Stimulated activated CD4-positive, alpha-beta T cell treated with anti-CD3 and anti-CD28 coated beads, Interleukin-4, amount 100 ng/mL, for 1 hour (primary cell): ENCODE results near the gene GRIN3B.
A peak's percentile ranks its signal among the peaks of the same experiment; 100 is the strongest.

Source experiments
- DNase-seq: peaks from one replicate; pipeline ENCODE4 v3.0.0-alpha.2; 2020

Gene GRIN3B

DNA sequence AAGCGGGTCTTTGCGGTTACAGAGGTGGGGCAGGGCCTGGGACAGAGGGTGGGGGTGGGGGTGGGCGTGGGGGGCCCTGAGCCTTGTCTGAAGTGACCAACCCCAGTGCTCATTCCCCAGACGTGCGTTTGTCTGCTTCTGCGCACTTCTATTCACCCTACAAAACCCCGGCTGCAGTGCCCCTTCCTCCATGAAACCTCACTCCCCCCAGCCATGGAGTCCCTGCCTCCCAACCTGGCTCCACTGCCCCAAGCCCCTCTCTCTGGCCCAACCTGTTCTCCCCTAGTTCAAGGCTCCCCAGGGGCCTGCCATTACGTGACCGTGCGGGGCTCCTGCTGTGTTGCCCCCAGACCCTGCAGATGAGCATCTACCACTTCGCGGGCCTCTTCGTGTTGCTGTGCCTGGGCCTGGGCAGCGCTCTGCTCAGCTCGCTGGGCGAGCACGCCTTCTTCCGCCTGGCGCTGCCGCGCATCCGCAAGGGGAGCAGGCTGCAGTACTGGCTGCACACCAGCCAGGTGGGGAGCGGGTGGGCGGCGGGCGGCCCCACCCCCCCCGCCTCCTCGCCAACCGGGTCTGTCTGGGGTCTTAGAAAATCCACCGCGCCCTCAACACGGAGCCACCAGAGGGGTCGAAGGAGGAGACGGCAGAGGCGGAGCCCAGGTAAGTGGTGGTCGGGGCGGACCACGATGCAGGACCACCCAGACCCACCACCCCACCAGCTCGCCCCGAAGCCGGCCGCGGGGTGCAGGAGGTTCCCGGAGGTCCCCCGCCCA lies 8.2 kb downstream of the GRIN3B start:
- no peak for DNase-seq

DNA sequence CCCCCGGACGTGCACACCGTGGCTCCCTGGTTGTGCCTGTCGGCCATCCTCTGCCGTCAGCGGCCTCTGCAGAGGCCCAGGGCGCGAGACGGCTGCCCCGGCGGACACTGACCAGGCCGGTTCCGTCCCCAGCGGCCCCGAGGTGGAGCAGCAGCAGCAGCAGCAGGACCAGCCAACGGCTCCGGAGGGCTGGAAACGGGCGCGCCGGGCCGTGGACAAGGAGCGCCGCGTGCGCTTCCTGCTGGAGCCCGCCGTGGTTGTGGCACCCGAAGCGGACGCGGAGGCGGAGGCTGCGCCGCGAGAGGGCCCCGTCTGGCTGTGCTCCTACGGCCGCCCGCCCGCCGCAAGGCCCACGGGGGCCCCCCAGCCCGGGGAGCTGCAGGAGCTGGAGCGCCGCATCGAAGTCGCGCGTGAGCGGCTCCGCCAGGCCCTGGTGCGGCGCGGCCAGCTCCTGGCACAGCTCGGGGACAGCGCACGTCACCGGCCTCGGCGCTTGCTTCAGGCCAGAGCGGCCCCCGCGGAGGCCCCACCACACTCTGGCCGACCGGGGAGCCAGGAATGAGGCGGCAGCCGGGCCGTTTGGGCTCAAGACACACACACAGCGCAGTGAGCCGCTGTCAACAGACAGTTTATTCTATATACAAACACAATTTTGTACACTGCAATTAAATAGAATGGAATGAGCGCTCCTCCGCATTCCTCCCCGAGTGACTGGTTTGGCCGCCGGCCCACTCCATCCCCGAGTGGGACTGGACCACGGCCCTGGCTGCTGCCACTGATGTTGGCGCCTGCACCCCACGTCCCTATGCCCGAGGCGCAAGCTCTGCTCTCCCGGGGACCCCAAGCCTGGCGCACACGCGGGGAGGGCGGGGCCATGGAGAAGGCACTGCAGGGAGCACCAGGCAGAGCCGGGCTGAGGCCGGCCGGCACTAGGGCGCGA lies 9.1 kb downstream of the GRIN3B start:
- DNase-seq: no peak

DNA sequence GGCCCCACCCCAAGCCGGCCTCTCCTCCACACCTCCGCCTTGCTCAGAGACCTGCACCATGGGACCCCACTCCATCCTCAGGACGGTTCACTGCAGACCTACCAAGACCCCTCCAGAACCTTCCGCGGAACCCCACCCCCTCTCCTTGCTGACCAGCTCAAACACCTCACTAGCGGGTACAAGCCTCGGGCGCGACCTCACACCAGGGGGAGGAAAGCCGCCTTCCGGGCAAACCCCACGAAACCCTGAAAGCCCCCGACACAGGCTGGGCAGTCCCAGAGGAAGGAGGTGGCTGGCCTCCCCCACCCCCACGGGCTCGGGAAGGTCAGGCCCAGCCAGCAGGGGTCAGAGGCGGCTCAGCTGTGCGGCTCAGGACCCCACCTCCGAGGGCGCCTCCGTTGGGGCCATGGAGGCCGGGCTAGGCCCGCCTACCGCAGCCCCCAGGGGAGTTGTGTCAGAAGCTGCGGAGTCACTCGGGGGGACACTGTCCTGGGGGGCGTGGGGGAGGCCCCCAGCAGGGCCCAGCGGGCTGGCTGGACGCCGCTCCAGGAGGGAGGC lies 9.8 kb downstream of the GRIN3B start:
- DNase-seq: no peak

DNA sequence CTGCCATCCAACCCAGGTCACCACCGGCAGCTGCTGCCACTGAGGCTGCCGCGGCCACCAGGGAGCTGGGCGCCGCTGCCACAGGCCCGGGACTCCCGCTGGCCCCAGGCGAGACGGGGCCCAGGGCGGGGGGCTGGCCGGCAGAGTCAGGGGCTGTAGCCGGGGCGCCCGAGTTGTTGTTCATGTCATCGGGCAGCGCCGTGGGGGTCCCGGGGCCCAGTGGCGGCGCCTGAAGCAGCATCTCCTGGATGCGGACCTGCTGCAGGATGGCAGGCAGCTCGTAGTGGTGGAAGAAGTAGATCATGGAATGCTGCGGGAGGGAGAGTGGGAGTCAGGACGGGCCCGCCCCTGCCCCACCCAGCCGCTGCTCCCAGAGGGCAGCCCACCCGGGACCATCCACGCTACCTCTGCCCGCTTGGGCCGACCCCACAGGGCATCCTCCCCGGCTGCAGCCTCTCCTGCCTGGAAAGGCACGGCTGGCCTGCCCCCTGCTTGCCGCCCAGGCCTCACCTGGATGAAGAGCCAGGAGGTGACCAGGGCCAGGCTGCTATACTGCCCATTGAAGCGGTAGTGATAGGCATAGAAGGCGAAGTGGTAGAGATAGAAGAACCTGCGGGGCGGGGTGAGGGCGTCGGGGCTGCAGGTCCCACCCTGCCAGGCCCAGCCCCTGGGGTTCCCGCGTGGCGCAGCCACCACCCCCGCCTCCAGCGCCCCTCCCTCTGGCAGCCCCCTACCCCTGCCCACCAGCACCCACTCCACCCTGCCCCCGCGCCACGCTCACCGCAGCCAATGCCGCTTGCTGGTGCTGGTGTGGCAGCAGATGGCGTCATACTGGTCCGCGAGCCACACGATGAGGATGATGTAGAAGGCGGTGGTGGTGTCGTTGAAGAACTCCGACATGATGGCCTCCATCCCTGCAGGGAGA lies 10.6 kb downstream of the GRIN3B start:
- DNase-seq: no peak

DNA sequence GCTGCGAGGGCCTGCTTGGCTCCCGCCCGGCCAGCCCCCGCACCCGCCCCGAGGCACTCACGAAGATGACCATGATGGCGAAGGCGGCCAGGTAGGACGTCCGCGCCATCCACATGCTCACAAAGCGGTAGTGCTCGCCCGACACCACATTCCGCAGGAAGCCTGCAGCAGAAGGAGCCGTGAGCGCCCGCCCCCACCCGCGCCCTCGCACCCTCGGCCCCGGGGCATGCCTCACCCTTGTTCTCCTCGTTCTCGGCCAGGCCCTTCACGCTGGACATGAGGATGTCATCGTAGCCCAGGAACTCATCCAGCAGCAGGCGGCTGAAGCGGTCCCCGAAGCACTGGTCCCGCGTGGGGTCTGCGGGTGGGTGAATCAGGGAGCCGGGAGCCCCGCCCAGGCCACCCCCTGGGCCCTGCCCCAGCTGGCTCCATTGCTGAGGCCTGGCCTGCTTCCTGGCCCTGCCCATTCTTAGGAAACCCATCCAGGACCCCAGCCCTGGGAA lies 11.7 kb downstream of the GRIN3B start:
- DNase-seq: no peak

DNA sequence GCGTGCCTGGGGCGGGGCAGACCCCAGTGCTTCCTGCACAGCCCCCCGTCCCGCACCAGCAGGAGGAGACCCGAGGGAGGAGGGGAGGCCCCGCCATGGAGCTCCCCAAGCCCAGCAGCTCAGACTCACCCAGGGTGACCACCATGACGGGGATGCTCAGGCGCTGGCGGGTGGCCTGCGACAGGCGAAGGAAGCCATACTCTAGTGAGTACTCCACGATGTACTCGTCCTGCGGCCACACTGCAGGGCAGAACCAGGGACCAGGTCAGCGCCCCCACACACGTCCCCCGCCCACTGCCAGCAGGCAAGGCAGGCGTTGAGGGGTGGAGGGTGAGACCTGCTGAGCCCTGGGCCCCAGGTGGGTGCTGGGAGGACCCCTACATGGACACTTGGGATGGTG lies 12.1 kb downstream of the GRIN3B start:
- no peak for DNase-seq

DNA sequence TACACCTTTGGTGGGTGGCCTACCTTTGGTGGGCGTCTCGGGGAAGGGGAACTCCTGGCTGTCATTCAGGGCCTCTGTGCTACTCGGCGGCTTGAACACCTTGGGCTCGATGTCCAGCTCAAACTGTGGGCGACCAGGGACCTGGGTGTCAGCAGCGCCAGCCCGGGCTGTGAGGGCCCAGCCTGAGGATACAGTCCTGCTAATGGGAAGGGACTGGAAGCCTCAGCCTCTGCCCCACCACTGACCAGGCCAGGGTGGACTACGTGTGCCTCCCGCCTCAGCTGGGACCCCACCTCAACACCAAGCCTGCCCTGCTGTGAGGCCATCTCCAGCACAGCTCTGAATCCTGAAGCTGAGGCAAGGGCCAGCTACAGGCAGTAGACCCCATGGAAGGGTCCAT lies 13.0 kb downstream of the GRIN3B start:
- DNase-seq: no peak

DNA sequence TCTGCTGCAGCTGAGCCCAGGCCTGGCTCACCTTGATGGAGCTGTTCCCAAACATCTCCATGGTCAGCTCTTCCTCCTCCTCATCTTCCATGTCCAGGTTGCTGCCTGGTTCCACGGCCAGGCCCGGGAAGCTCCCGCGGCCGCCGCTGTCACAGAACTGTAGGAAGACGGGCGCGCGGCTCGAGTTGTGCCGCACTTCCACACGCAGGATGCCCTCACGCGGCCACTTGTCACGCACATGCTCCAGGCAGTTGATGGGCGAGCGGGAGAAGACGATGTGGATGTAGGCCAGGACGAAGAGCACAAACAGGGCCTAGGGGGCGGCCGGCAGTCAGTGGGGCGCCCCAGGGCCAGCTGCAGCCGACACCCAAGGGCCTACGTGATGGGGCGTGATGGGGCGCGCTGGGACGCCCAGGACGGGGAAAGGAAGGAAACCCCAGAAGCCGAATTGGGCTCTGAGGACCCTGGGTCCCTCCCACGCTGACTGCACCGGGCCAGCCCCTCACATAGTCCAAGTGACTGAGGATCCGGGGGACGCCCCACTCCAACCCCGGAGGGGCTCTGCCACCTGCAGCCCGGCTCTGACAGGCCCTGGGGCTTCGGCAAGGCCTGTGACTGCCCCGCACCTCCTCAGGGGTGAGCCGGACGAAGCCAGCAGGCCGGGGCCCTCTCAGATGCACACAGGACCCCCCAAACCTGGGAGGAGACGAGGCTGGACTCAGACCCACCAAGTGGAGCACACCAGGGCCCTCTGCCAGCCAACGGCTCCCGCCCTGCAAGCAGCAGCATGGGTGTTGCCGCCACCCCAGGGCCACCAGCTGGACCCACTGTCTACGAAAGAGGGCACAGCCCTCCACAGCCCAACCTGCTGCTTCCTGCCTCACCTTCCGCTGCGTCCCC lies 14.2 kb downstream of the GRIN3B start:
- no peak for DNase-seq

DNA sequence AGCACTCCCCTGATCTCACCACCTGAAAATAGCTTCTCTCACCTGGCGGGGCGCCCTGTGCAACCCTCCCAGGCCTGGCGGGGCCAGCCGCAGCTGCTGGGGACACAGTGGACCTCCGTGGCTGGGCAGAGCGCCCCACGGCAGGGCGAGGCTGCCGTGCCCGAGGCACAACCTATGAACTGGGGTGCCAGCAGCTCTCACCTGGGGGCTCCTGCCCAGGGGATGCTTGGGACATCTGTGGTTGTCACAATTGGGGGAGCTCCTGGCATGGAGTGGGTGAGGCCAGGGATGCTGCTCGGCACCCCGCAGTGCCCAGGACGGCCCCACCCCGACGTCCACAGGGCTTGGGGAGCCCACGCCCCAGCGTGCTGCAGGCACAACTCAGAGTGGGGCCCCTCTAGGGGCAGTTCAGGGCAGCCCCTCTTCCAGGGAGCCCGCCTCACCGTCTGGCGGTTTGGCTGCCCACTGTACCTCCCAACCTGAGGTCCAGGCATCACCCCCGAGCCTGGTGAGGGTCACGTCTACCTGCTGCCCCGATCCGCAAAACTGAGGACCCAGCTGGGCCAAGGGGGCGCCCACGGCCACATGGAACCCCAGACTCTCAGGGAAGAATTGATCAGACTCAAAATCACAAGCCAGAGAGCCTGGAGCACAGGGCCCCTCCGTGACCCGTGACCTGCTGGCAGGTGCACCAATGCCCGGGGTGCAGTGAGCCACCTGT lies 15.0 kb downstream of the GRIN3B start:
- DNase-seq: no peak

DNA sequence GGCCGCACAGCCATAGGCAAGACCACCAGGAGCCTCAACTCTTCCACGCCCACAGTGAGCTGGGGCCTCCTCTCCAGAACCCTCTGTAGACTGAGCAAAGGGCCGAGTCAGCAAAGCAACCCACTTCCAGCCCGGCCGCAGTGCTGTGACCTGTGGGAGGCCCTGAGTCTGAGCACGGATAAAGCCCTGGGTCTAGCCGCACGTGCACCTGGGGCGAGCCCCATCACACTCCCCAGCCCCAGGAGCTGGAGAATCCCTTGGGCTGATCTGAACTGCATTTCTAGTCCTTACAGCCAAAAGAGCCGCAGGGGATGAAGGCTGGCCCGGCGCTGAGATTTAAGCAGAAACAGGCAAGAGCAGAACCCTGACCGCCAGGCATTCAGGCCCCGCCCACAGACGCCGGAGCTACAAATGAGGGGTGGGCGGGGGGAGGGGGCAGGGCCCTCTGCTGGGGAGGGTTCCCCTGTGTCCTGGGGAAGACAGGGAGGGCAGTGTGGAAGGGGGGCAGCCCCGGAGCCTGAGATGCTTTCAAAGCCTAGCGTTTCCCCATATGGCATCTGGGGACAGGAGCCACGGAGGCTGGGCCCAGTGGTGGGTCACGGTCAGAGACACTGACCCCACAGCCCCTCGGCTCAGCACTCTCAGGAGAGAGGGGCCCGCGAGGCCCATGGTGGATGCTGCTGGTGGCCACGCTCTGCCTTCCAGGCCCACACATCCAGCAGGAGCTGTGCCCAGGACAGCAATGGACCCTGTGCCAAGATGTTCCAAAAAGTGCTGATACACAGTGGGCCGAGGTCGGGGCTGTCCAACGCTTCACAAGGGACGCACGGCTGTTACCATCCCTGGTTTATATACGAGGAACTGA lies 15.8 kb downstream of the GRIN3B start:
- no peak for DNase-seq

DNA sequence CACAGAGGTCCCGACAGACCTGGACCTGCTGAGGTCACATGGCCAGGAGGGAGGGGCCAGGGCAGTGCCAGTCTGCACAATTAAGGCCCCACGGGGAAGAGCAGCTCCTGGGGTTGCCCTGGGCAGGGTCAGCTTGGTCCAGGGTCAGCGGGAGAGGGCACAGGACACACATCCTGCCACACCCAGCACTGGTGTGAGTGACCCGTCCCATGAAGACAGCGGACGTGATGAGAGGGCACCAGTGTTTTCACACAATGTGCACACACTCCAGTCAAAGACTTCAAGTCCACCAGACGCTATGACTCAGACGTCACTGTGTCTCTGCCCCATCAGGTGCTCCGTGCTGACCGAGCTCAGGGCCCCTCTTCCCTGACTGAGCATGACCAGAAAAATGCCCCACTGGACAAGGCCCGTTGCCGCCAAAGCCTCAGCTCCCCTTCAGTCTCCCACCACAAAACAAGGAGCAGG lies 16.5 kb downstream of the GRIN3B start:
- no peak for DNase-seq

DNA sequence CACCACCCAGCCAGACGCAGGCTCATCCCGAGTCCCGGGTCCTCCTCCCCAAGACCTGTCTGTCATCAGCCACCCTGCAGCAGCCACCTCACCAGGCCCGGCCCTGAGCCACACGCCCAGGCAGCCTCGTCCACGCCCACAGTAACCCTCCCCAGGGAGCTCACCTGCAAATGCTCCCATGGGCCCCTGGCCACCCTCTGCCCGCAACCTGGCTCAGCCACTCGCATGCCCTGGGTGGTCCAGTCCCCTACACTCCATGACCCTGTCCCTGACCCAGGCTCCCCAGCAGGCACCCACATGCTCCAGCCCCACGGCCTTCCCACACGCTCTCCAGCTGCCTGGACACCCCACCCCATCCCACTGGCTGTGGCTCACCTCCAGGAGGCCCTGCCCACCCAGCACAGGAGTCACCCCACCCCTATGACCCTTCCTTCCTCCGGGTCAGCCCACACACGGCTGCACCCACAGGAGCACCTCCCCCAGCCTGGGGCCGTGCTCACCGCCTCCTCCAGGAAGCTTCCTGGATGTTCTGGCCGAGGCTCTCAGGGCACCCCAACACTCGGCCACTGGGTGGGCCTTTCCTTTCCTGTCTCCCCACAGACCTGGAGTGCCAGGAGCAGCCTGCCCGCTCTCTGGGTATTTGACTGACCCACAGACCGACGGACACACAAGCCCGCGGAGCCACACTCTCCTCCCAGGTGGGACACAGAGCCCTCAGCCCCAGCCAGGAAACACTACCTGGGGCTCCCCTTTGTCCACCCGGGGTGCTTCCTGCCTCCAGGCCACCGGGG lies 17.1 kb downstream of the GRIN3B start:
- DNase-seq: no peak

DNA sequence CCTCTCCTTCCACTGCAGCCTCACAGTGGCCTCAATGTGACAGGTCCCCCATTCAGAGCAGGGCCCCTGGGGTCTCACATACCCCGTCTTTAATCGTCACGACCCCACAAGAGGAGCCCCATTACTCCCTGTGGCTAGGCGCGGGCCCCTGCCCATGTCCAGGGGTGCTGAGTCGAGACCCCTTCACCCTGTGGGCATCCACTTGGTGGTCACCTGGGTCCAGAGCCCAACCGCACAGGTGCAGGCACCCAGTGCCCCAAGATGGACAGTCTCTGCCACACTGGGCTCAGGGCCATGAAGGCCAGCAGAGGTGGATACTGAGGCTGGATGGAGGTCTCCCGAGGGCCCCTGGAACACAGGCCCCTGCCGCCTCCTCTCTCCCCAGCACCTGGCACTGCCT lies 17.7 kb downstream of the GRIN3B start:
- DNase-seq: no peak

DNA sequence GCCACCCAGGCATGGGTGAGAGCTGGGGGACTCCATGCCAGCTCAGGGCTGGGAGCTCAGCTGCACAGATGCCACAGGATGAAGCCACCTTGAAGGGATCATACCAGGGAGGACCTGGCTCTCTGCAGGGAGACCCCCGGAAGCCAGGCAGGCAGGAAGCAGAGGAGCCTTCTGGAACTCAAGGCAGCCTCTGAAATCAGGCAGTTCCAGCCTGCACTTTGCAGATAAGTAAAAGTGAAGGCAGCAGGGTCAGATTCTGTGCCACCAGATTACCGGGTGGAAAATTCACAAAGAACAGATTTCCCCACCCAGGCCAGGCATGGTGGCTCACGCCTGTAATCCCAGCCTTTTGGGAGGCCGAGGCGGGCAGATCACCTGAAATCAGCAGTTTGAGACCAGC lies 18.2 kb downstream of the GRIN3B start:
- DNase-seq: no peak

DNA sequence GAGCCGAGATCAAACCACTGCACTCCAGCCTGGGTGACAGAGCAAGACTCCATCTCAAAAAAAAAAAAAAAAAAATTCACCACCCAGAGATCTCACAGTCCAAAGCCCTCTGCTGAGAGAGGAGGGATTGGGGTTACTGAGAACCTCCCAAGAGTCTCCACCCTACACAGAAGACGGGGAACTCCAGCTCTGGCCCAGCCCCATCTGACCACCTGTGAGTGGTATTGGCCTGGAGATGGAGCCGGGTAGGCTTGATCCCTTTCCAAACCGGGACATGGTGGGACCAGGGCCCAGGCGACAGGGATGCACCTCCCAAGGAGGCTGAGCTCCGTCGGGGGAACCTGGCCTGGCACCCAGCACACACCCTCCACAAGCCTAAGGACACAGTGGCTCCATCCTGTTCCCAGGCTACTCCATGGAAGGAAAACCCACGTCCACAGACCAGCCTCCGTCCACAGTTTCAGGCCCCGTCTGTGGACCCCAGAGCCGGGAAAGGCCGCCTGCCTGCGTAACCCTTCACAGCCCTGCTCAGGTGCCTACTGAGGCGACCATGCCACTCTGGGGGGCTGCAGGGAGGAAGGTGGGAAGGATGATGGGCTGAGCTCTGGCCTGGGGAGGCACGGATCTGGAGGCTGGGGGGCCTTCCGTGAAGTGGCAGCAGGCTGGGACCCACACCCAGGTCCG lies 18.9 kb downstream of the GRIN3B start:
- DNase-seq: no peak

DNA sequence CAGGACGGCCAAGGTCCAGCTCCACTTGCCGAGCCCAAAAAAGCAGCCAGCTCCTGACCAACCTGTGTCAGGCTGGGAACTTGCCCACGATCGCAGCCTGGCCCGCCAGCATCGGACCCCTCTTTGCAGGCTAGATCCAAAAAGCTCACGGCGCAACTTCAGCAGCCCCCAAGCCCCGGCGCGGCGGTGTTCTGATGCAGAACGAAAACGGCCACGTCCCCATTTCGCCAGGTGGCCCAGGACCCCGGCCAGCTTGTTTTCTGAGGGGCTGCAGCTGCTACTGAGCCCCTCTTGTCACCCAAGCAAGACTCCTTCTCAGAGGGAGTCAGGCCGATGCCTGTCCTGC lies 19.4 kb downstream of the GRIN3B start:
- DNase-seq: no peak

DNA sequence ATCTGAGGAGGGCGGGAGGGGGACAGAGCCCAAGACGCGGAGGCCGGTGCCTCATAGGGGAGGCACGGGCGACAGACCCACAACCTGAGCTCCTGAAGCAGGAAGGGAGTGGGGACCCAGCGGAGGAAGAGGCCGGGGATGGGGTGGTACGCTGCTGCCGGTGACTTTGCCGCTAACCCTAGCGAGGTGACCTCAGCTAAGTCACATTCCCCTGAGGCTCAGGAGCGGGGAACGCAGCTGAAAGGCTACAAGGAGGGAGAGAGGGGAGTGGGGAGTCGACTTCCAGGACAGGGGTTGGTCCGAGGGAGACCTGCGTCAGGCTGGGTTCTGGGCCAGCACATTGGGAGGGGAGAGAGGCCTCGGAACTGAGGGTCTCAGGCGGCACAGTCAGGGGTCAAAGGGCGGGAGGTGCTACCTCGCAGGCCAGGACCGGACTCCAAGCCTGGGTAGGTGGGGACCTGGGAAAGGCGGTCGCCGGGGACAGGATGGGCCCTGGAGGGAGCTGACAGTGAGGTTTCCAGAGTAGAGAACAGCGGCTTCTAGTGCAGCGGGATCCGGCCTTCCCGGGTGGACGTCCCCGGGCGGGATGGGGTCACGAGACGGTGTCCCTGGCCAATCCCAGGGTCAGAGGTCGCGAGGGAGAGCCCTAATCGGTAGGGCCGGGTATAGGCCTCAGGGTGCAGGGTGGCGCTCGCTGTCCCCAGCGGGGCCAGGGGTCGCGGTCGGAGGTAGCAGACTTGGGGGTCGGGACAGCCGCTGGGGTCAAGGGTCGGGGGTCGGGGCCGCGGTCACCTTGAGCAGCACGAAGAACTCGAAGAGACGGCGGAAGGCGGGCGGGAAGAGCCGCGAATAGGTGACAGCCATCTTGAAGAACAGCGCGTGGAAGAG lies 20.0 kb downstream of the GRIN3B start:
- peak; percentile 47 for DNase-seq
